Activated CD4-positive, alpha-beta T cell treated with anti-CD3 and anti-CD28 coated beads for 48 hours (primary cell): ENCODE measurements around the gene ETFDH.
"Not testable (repeated sequence)": the region's sequence is repeated elsewhere in the genome, so short reads cannot be mapped to it uniquely, and the experiment has no call there.

Experiments
- DNase-seq: peaks from one replicate; pipeline ENCODE4 v3.0.0-alpha.2; 2020

ETFDH gene

DNA sequence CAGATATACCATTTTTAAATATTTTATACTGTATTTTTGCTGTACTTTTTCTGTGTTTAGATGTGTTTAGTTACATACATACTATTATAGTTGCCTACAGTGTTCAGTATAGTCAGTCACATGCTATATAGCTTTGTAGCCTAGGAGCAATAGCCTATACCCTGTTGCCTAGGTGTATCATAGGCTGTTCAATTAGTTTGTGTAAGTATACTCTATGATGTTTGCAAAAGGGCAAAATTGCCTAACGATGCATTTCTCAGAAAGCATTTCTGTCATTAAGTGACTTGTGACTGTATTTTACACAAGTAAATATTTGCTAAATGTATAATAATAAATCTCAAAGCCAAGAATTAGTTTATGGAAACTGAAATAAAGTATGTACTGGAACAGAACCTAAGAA lies 9.5 kb downstream of the ETFDH start:
- DNase-seq, result no peak

DNA sequence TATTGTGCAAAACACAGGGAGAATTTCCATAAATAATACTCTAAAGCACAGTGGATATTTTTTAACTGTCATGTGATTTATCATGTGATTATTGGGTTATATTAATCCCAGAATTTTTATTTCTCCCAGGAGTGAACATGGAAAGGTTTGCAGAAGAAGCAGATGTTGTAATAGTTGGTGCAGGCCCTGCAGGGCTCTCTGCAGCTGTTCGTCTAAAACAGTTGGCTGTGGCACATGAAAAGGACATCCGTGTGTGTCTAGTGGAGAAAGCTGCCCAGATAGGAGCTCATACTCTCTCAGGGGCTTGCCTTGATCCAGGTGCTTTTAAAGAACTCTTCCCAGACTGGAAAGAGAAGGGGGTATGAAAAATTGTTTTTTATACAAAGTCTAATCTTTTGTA lies 10.0 kb downstream of the ETFDH start:
- DNase-seq, result no peak

DNA sequence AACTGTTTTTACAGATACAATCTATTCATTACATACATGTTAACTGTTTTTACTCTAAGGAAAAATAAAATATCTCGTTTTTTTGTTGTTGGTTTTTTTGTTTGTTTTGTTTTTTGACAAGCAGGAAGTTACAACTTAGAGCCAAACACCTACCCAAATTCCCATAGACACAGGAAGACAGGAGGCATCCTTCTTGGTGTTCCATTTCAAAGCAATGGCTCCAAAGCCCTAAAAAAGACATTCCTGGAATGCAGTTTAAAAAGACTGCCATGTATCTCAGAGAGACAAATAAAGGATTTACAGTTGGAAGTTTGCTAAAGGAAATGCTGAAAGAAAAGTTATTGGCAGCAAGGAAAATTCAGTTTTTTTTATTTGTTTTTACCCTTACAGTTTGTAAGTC lies 16.7 kb downstream of the ETFDH start:
- no peak for DNase-seq

DNA sequence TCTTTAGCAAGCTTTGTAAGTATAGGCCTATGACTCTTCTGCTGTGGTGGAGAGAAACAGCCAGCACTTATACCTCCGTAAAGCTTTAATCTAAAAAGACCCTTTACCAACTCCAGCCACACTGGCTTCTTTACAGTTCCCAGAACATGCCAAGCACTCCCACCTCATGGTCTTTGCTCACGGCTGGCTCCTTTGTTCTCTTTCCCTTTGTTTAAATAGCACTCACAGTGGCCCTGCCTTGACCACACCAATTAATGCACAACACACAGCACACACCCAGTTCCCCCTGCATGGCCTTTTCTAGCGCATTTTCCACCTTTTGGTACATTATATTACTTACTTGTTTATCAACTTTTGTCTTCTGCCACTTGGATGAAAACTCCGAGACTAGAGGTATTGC lies 32.2 kb downstream of the ETFDH start:
- no peak for DNase-seq

DNA sequence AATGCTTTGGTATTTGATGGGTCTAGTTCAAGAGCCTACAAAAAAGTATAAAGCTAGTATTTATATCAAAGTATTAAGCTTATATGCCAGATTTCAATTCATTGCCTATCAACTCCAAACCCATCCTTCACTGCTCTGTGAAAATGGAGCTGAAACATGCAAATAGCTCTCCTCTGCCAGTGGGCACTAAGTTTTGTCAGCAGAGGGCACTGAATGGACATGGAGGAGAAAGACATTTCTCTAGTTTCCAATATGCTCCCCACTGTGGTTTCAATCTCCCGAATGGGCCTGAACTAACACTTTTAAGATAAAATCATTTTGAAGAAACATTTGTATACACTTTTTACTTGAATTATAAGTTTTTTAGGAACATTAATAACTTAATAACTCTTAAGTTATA lies 38.7 kb downstream of the ETFDH start:
- DNase-seq, result no peak

DNA sequence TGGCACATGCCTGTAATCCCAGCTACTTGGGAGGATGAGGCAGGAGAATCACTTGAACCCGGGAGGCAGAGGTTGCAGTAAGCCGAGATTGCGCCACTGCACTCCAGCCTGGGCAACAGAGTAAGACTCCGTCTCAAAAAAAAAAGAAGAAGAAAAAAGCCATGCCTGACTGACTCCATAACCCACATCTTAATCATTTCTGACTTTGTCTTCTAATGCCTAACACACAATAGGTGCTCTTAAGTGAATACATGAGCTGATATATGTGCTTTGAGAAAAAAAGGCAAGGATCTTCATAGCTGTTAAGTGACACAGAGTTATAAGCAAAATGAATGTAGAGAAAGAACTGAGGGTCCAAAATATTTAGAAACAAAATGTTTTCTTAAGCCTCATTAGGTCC lies 40.5 kb downstream of the ETFDH start:
- not testable (repeated sequence) for DNase-seq

DNA sequence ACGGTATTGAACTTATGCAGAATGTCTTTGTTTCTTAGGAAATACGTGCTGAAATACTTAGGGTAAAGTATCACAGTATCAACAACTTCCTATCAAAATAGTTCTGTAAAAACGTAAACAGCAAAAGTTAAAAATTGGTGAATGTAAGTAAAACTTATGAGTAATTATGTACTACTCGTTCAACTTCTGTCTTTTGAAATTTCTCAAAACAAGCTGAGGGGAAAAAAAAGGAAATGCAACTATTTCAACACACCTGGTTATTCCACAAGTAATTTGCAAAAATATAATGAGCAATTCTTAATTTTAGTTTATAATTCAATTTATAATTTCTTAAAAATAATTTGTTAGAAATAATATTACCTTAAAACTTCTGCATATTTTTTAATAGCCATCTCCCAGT lies 42.8 kb downstream of the ETFDH start:
- no peak for DNase-seq

DNA sequence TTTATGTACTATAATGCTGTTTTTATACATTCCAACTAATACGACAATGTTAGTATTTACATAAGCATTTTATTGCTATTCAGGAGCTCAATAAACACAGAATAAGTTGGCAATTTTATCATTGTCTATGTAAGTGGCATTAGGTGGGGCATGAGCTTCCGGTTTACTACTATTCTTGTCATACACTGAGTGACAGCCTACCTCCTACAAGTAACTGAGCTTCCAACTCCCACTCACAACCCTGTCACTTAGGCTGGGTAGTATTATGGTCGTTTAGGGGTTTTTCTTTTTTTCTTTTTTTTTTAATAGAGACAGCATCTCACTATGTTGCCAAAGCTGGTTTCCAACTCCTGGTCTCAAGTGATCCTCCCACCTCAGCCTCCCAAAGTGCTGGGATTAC lies 43.7 kb downstream of the ETFDH start:
- DNase-seq, result no peak

DNA sequence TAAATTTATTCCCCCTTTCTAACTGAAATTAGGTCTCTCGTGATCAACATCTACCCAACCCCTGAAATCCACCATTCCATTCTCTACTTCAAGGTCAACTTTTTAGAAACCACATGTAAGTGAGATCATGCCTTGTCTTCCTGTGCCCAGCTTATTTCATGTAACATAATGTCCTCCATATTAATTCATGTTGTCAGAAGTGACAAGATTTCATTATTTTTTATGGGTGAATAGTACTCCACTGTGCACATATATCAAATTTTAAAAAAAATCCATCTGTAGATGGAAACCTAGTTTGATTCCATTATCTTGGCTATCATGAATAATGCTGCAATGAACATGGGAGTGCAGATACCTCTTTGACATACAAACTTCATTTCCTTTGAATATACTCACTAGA lies 49.6 kb downstream of the ETFDH start:
- DNase-seq, result no peak

DNA sequence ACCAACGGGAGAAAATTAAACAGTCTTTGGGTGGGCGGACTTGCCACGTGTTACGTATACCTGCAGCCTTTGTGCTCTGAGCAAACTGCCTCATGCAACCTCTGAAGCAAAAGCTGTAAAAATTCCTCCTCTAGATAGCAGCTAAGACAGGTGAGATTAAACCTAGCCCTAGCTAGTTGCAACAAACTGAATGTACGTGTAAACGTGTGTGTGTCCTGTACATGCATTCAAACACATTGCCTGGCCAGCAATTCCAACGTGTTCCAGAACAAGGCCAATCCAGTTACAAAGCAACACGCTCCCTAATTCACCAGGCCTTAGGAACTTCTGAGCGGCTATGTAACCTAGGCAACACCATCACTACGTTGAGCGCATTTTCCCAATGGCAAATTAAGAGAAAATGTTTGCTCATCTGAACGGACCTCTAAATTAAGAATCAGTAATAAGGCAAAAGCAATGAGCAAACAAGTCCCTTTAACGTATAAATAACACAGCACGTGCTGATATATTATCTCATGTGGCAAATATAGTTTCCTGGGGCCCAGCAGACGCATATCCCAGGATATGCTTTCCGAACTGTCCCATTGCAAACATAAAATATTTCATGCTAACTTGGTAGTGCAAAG lies 50.3 kb downstream of the ETFDH start:
- DNase-seq, result peak; percentile 18

DNA sequence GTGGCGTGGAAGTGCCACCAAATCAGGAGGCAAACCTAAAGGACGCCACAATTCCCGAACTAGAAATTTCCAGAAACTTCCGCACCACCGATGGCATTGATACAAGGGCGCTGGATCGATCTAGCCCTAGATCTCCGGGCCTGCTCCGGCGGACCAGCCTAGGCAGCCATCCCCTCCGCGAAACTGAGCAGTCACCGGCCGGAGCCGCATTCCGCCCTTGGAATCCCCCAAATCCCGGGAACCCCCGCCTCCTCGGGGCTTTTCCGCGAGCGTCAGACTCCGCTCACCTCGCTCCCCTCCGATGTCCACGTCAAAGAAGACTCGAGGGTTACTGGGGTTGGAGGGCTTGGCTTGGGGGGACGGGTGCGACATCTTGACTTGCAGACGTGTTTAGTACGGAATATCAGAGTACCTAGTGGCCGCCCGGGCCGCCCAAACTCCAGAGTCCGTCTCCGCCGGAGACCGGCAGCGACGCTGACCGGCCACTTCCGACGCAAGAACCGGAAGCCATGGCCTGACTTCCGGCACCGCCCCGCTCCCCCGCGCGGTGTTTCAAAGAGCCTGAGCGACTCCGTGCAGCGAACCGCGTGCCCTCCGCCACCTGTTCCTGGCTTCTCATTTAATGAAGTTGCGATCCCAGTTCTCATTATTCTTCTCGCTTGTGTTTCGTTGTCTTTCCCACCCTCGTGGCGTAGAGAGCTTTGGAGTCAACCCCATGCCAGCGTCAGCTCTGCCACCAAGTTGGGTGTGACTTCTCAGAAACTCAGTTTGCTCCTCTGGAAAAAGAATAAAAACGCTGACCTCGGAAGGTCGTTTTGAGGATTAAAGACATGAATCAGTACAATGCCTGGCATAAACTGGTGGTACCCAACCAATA lies 51.1 kb downstream of the ETFDH start, which contains the start of gene PPID:
TSS of gene PPID (minus strand) at position 480 of the 877 bp plus-strand sequence. CDS start at position 372, 108 bp downstream.
- peak; percentile 91 for DNase-seq

DNA sequence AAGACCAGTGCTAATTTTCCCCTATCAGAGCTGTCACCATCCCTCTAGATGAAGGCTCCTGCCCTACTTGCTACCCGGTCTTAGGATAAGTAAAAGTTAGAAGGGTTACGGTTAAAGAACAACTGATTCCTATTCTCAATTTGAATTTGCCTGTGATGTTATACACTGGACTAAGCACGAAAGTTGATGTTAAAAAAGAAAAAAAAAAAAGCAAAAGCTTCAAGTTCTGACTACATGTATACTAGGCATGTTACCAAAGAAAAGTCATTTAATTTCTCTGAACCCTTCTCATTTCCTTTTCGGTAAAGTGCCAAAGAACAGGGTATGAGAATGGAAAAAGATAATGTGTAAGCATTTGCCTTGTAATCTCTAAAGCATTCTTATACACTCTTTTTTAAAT lies 52.5 kb downstream of the ETFDH start:
- no peak for DNase-seq

DNA sequence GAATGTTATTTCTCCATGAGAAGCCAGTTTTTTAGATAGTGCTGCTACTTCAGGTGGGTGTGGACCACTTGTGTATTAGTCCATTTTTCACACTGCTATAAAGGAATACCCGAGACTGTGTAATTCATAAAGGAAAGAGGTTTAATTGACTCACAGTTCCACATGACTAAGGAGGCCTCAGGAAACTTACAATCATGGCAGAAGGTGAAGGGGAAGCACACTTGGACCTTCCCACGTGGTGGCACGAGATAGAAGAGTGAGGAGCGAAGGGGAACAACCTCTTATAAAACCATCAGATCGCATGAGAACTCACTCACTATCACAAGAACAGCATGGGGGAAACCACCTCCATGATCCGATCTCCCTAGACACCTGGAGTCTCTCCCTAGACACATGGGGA lies 54.5 kb downstream of the ETFDH start:
- DNase-seq, result no peak

DNA sequence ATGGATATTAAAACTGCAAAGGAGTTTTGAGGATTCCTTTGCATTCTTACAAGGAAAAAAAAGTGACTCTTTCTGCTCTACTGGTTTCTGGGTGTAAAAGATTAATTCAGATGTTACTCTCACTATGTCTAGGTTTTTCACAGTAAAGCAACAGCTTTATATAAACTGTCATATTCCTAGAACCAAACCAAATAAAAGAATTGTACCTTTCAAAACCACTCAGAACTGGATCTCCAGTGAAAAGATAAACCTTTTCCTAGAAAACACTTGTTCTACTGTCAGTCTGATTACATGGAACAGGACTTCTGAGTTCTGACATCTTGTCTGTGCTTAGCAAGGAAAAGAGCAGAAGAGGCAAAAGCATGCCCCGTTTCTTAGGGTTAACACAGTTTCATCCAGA lies 56.1 kb downstream of the ETFDH start:
- no peak for DNase-seq

DNA sequence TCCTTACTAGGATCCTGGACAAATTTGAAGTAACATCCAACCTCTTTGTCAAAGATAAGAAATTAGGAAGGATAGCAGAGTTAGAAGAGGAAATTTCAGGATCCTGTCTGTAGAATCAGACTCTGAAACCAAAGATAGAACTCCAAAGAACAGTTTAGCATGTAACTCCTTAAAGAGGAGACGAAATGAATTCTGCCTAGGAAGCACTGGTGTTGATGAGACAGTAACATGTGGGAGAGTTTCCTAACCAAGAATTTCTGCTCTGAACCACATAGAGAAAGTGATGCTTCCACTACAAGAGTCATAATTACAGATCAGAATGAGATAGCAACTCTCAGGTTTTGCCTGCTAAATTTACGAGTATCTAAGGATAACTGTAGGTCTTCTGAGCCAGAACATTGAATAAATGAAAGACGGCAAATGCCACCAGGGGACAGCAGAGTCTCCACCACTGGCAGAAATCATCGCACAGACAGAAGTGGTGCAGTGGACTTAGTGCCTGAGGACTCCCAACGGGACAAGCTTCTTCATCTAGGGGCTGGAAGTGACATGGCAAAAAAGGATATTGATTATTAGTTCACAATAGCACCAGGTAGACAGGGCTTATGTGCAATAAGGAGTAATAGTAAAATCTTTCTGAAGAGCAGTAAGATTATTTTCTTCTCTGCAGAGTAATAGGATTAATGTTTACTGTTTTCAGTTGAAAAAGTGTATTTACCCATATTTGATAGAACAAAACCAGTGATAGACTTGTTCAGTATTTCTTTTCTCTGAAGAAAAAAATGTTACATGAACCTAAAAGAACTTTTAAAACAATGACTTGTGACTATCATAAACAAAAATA lies 57.8 kb downstream of the ETFDH start:
- DNase-seq, result peak; percentile 61

DNA sequence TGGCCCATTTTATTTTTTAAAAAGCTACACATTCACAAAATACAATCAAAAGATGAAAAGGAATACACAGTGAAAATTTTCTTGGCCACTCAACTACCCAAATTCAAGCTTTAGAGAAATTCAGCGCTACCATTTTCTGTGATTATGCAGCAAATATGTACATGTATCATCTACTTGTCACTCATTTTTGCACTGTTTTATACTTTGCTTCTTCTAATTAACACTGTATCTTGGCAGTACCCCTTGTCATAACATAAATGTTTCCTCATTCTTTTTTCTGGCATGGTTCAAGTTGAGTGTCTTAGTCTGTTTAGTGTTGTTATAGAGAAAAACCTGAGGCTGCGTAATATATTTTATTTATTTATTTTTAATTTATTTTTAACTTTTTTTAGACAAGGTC lies 66.8 kb downstream of the ETFDH start:
- DNase-seq, result no peak

DNA sequence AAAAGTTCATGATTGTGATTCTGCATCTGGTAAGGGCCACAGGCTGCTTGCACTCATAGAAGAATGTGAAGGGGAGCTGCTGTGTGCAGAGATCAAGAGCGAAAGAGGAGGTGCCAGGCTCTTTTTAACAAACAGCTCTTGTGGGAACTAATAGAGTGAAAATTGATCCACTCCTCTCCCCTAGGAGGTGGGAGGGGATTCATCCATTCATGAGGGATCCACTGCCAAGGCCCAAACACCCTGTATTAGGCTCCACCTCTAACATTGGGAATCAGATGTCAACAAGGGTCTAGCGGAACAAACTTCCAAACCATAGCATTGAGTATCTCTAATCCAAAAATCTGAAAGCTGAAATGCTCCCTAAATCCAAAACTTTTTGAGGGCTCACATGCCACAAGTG lies 67.5 kb downstream of the ETFDH start:
- no peak for DNase-seq

DNA sequence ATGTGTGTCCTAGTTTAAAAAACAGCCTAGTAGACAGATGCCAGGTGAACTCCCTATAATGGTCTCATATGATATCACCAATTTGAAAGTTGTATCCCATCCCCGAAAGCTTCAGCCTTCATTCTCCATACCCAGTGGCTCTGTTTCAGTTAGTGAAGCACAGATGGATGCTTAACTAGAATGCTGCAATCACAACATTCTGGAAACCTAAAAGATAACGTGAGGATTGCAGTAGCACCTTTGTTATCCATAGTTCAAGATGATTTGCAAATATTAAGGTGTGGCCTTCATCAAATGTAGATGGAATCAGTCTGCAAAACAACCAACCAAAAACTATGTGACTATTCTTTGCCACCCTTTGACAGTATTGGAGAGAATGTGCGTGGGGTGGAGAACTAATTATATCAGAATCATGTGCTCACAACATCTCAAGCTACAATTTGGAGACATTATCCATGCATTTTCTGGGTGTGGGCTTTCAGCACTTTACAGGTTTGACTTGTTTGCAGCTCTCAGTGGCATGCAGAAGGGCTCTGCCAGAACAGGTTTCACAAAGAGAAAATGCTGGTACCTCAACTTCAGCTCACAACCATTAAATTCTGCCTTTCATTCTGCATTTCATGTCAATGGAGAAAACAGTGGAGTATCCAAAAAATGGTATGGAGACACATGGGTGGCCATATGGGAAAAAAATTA lies 69.4 kb downstream of the ETFDH start:
- DNase-seq, result no peak

DNA sequence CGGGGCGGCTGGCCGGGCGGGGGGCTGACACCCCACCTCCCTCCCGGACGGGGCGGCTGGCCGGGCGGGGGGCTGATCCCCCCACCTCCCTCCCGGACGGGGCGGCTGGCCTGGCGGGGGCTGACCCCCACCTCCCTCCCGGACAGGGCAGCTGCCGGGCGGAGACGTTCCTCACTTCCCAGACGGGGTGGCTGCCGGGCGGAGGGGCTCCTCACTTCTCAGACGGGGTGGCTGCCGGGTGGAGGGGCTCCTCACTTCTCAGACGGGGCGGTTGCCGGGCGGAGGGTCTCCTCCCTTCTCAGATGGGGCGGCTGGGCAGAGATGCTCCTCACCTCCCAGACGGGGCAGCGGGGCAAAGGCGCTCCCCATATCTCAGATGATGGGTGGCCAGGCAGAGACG lies 74.4 kb downstream of the ETFDH start:
- not testable (repeated sequence) for DNase-seq

DNA sequence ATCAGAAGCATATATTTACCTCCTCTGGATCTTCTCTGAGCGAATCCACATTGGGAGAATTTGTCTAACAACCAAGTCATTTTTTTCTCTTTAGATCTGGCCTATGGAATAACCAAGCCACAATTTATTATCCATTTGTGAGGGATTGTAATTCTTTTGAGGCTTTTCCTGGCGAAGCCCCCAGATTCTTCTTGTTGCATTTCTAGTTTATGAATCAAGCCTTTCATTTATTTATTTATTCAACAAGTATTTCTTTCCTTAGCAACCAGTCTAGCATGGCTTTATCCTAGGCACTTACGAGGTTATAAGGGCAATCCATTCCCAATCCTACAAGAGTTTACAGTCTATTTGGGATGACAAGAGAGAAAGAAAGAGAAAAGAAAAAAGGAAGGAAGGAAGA lies 78.3 kb downstream of the ETFDH start:
- no peak for DNase-seq

DNA sequence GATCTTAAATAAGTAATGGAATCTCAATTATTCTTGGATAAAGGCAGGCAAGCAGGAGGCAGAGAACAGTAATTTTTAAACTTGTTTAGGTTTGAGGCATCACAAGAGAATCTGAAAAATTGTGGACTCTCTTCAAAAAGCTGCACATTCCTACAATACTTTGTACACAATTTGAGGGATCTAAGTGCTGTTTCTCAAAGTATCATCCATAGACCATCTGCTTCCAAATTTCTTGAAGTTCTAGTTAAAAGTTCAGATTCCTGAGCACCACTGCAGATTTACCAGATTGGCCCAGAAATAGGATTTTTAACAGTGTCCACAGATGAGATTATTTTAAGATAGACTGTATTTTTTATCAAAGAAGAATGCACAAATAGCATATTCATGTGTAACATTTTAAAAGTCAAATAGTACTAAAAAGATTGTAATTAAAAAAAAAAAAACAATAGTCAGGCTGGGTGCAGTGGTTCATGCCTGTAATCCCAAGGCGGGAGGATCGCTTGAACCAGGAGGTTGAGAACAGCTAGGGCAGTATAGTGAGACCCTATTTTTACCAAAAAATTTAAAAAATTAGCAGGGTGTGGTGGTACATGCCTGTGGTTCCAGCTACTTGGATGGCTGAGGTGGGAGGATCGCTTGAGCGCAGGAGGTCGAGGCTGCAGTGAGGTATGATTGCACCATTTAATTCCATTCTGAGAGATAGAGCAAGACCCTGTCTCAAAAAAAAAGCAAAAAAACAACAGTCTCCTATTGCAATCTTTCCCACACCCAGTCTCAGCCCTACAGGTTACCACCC lies 82.5 kb downstream of the ETFDH start:
- DNase-seq, result no peak

DNA sequence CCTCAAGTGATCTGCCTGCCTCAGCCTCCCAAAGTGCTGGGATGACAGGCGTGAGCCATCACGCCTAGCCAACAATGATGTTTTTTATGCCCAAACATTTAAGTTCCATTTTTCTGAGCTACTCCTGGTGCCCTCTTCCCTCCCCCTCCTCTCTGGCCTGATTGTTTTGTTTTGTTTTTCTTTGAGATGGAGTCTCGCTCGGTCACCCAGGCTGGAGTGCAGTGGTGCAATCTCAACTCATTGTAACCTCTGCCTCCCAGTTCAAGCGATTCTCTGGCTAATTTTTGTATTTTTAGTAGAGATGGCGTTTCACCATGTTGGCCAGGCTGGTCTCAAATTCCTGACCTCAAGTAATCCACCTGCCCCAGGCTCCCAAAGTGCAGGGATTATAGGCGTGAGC lies 83.7 kb downstream of the ETFDH start:
- DNase-seq, result not testable (repeated sequence)
